ENCODE results near the gene ZFYVE28.

DNA sequence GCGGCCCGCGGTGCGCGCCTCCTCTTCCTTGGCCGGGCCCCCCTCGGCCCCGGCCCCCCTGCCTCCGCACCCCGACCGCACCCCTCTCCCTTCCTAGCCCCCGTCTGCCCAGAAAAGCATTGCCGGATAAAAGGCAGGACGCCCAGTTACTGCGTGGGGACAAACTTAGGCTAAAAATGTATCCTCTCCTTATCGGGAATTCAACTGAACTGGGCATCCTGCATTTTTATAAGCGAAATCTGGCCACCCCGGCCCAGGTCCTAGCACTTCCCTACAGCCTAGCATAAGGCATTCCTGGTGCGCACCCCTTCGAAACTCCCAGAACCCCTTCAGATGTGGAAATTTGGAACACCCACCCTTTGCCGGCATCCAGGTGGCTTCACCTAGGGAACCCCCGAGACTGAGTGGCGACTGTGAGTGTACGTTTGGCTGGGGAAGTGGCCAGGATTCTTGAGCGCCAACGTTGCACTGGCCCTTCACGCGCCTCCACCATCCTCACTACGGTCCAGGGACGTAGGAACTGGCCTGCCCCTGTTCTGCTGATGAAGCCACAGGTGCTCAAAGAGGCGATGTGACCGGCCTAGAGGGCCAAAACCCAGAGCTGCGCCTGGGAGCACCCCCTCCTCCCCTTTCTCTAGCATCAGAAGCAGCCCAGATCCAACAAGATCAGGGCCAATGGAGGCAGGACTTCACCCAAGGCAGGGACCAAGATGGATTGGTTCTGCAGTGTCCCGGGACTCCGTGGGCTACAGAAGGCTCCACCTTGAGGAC lies 44.7 kb upstream of the ZFYVE28 start:
- no peak for TF ChIP-seq POLR2A (IDR thresholded peaks at IDR 0.05)
- TF ChIP-seq, protein P1, sequence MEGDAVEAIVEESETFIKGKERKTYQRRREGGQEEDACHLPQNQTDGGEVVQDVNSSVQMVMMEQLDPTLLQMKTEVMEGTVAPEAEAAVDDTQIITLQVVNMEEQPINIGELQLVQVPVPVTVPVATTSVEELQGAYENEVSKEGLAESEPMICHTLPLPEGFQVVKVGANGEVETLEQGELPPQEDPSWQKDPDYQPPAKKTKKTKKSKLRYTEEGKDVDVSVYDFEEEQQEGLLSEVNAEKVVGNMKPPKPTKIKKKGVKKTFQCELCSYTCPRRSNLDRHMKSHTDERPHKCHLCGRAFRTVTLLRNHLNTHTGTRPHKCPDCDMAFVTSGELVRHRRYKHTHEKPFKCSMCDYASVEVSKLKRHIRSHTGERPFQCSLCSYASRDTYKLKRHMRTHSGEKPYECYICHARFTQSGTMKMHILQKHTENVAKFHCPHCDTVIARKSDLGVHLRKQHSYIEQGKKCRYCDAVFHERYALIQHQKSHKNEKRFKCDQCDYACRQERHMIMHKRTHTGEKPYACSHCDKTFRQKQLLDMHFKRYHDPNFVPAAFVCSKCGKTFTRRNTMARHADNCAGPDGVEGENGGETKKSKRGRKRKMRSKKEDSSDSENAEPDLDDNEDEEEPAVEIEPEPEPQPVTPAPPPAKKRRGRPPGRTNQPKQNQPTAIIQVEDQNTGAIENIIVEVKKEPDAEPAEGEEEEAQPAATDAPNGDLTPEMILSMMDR (IDR thresholded peaks at IDR 0.05), result no peak

All from ovary (tissue), 3 donors.